Measurements from ENCODE around the gene BDNF. TPM values are rescaled to one million over a fixed set of nuclear protein-coding genes. Genes with fewer than 3 reads are reported as not detected.

The BDNF gene
- total RNA-seq, 1 donor from 2014 or later, result 2.7 TPM

GRCh38 chr11:27699242-27699925 lies 871 bp downstream of the BDNF start:
- no peaks in the 10 kb centered on the region for H3K36me3 Mint-ChIP-seq (ENCODE audit: insufficient read depth)
- peak overlapping the region; percentile 84 for H3K4me3 Mint-ChIP-seq (ENCODE audit: low read depth)
- no peak for DNase-seq (ENCODE audit: low spot score, unreplicated experiment)
- H3K27me3 Mint-ChIP-seq, result peaks cover 40% of the 10 kb centered on the region
- peak overlapping the region; percentile 46 for H3K27ac Mint-ChIP-seq
- H3K9me3 Mint-ChIP-seq (ENCODE audit: low read depth), result no peaks in the 10 kb centered on the region
- H3K4me1 Mint-ChIP-seq (ENCODE audit: low read depth), result peaks cover 29% of the 10 kb centered on the region
- TF ChIP-seq, protein P1, sequence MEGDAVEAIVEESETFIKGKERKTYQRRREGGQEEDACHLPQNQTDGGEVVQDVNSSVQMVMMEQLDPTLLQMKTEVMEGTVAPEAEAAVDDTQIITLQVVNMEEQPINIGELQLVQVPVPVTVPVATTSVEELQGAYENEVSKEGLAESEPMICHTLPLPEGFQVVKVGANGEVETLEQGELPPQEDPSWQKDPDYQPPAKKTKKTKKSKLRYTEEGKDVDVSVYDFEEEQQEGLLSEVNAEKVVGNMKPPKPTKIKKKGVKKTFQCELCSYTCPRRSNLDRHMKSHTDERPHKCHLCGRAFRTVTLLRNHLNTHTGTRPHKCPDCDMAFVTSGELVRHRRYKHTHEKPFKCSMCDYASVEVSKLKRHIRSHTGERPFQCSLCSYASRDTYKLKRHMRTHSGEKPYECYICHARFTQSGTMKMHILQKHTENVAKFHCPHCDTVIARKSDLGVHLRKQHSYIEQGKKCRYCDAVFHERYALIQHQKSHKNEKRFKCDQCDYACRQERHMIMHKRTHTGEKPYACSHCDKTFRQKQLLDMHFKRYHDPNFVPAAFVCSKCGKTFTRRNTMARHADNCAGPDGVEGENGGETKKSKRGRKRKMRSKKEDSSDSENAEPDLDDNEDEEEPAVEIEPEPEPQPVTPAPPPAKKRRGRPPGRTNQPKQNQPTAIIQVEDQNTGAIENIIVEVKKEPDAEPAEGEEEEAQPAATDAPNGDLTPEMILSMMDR (IDR thresholded peaks at IDR 0.05; ENCODE audit: unreplicated experiment), result no peak

DNA sequence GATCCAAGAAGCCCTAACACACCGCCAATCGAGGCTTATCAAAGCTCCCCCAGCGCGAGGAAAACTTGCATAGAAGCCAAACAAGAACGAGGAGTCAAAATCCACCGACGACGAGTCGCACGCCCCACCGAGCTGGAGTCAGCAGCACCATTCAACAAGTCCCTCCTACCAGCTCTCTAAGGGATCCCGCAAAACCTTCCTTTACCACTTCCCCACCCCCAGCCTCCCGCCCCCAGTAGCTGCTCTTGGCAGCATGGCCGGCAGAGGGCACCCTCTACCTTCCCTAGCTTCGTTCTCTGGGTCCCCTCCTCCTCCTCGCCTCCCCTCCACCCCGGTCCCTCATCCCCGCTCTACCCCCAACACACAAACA lies 1.4 kb downstream of the BDNF start:
- Mint-ChIP-seq H3K4me3 (ENCODE audit: low read depth) (peak overlapping the region; percentile 84), H3K9me3 (ENCODE audit: low read depth) (no peaks in the 10 kb centered on the region), H3K27me3 (peaks cover 40% of the 10 kb centered on the region), H3K36me3 (ENCODE audit: insufficient read depth) (no peaks in the 10 kb centered on the region), H3K27ac (peak overlapping the region; percentile 46), H3K4me1 (ENCODE audit: low read depth) (peaks cover 29% of the 10 kb centered on the region)
- peak; percentile 84 for DNase-seq (ENCODE audit: low spot score, unreplicated experiment)
- TF ChIP-seq, protein P1 (IDR thresholded peaks at IDR 0.05; ENCODE audit: unreplicated experiment), result peak; percentile 86

DNA sequence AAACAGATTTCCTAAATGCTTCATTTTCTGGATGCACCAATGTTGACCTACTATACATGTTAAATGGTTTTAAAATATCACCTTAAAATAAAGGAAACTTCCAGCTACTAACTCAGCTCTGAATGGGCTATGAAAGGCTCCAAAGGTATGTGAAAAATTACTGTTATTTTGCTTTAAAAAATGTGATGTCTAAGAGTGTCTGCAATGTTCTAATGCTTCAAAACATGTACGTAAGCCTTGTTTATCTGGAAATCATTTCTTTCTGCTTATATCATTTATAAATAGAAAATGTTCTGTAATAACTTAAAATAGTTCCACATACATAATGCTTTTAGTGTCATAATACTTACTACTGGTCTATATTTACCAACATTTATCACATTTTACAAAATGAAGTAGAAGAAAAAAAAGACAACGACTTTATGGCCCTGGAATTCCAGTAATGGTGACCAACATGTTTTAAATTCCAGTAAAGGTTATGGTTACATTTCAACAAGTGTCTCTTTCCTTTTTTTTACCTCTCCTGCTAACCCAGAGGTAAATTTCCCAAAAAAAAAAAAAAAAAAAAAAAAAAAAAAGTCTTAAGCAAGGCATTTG lies 2.5 kb downstream of the BDNF start:
- Mint-ChIP-seq H3K27ac (no peak overlapping the region), H3K9me3 (ENCODE audit: low read depth) (no peaks in the 10 kb centered on the region), H3K4me1 (ENCODE audit: low read depth) (peaks cover 29% of the 10 kb centered on the region), H3K27me3 (peaks cover 32% of the 10 kb centered on the region), H3K36me3 (ENCODE audit: insufficient read depth) (no peaks in the 10 kb centered on the region), H3K4me3 (ENCODE audit: low read depth) (no peak overlapping the region)
- TF ChIP-seq, protein P1 (IDR thresholded peaks at IDR 0.05; ENCODE audit: unreplicated experiment), result no peak
- no peak for DNase-seq (ENCODE audit: low spot score, unreplicated experiment)

DNA sequence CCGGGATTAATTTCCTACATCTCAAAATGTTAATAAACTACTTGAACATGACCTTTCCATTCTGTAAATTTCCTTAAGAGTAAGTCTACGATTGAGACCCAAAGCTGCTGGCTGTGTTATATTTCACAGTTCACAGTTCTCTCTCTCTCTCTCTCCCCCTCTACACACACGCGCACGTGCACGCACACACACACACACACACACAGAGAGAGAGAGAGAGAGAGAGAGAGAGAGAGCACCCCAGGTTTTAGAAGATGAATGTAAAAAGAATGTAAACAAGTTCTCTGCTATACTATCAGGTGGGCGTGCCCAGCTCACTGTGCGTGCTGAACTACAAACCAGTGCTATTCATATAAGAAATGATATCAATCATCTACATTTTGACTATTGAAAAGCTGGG lies 3.3 kb downstream of the BDNF start:
- Mint-ChIP-seq H3K9me3 (ENCODE audit: low read depth) (no peaks in the 10 kb centered on the region), H3K36me3 (ENCODE audit: insufficient read depth) (no peaks in the 10 kb centered on the region), H3K4me1 (ENCODE audit: low read depth) (peaks cover 28% of the 10 kb centered on the region), H3K27me3 (peaks cover 24% of the 10 kb centered on the region), H3K27ac (peak overlapping the region; percentile 29), H3K4me3 (ENCODE audit: low read depth) (no peak overlapping the region)
- TF ChIP-seq, protein P1 (IDR thresholded peaks at IDR 0.05; ENCODE audit: unreplicated experiment), result no peak
- DNase-seq (ENCODE audit: low spot score, unreplicated experiment), result no peak

GRCh38 chr11:27696115-27696514 lies 4.1 kb downstream of the BDNF start:
- H3K4me1 Mint-ChIP-seq (ENCODE audit: low read depth), result peaks cover 22% of the 10 kb centered on the region
- H3K4me3 Mint-ChIP-seq (ENCODE audit: low read depth), result no peak overlapping the region
- H3K27ac Mint-ChIP-seq, result no peak overlapping the region
- no peaks in the 10 kb centered on the region for H3K9me3 Mint-ChIP-seq (ENCODE audit: low read depth)
- H3K27me3 Mint-ChIP-seq, result peaks cover 15% of the 10 kb centered on the region
- DNase-seq (ENCODE audit: low spot score, unreplicated experiment), result no peak
- H3K36me3 Mint-ChIP-seq (ENCODE audit: insufficient read depth), result no peaks in the 10 kb centered on the region
- TF ChIP-seq, protein P1 (IDR thresholded peaks at IDR 0.05; ENCODE audit: unreplicated experiment), result no peak

Measured in progenitor cell of endocrine pancreas (in vitro differentiated cells).